ENCODE data around the gene IMP3. TPM values are rescaled to one million over a fixed set of nuclear protein-coding genes. Genes with fewer than 3 reads are reported as not detected.

IMP3 gene
- total and polyA plus RNA-seq, 10 donors = 51.3 to 177 (median 103) TPM

GRCh38 chr15:75622505-75622904 lies 17.5 kb downstream of the IMP3 start:
- intact Hi-C loops (cut with DNase I; ENCODE audit: low total_unique reads) = loop anchor here (10.0 kb wide), 1 partner anchor 248 kb away; no protein-coding TSS in a partner anchor
- H3K4me3 ChIP-seq = no peak overlapping the region
- TF ChIP-seq, protein P1, sequence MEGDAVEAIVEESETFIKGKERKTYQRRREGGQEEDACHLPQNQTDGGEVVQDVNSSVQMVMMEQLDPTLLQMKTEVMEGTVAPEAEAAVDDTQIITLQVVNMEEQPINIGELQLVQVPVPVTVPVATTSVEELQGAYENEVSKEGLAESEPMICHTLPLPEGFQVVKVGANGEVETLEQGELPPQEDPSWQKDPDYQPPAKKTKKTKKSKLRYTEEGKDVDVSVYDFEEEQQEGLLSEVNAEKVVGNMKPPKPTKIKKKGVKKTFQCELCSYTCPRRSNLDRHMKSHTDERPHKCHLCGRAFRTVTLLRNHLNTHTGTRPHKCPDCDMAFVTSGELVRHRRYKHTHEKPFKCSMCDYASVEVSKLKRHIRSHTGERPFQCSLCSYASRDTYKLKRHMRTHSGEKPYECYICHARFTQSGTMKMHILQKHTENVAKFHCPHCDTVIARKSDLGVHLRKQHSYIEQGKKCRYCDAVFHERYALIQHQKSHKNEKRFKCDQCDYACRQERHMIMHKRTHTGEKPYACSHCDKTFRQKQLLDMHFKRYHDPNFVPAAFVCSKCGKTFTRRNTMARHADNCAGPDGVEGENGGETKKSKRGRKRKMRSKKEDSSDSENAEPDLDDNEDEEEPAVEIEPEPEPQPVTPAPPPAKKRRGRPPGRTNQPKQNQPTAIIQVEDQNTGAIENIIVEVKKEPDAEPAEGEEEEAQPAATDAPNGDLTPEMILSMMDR (IDR thresholded peaks at IDR 0.05 in 8 of 11, conservative IDR thresholded peaks at IDR 0.05 in 3 of 11) = no peak
- TF ChIP-seq POLR2A (IDR thresholded peaks at IDR 0.05) (no peak), POLR2AphosphoS5 (IDR thresholded peaks at IDR 0.05) (no peak)
- H3K27me3 ChIP-seq (replicated peaks in 1 of 7) = no peaks in the 10 kb centered on the region
- H3K9me3 ChIP-seq = no peaks in the 10 kb centered on the region
- peak overlapping the region in 3 of 8 donors; percentile 8 to 25 (median 24) for H3K27ac ChIP-seq
- peaks cover 0 to 34% (median 30%) of the 10 kb centered on the region in 6 donors for H3K36me3 ChIP-seq
- H3K4me1 ChIP-seq = peaks cover 5 to 77% (median 35%) of the 10 kb centered on the region in 6 donors
- peak; percentile 23 for DNase-seq
- 70 to 78% (median 75%) methylated on average over 2 of the region's 2 CpGs for WGBS, 5 donors

GRCh38 chr15:75620841-75621391 lies 19.1 kb downstream of the IMP3 start:
- H3K4me1 ChIP-seq = peaks cover 5 to 61% (median 26%) of the 10 kb centered on the region in 6 donors
- H3K4me3 ChIP-seq = peak overlapping the region in 2 of 8 donors; percentile 6 to 8
- H3K27me3 ChIP-seq (replicated peaks in 1 of 7) = no peaks in the 10 kb centered on the region
- peak; percentile 64 for DNase-seq
- H3K9me3 ChIP-seq = no peaks in the 10 kb centered on the region
- 34 to 60% (median 52%) methylated on average over 7 of the region's 7 CpGs for WGBS, 5 donors
- TF ChIP-seq, protein P1 (IDR thresholded peaks at IDR 0.05 in 8 of 11, conservative IDR thresholded peaks at IDR 0.05 in 3 of 11) = peak in 1 of 11 experiments; percentile 15
- TF ChIP-seq POLR2A (IDR thresholded peaks at IDR 0.05) = no peak
- peaks cover 0 to 50% (median 46%) of the 10 kb centered on the region in 6 donors for H3K36me3 ChIP-seq
- H3K27ac ChIP-seq = peak overlapping the region in 7 of 8 donors; percentile 62 to 73 (median 67)
- intact Hi-C loops (cut with DNase I; ENCODE audit: low total_unique reads) = loop anchor here (10.0 kb wide), 1 partner anchor 246 kb away; no protein-coding TSS in a partner anchor

GRCh38 chr15:75620058-75620820 lies 19.8 kb downstream of the IMP3 start:
- TF ChIP-seq POLR2A (IDR thresholded peaks at IDR 0.05) = no peak
- TF ChIP-seq, protein P1 (IDR thresholded peaks at IDR 0.05 in 8 of 11, conservative IDR thresholded peaks at IDR 0.05 in 3 of 11) = no peak
- TF ChIP-seq POLR2AphosphoS5 (IDR thresholded peaks at IDR 0.05) = no peak
- Histone ChIP-seq H3K27ac (peak overlapping the region in 7 of 8 donors; percentile 62 to 73 (median 67)), H3K4me1 (peaks cover 5 to 58% (median 24%) of the 10 kb centered on the region in 6 donors), H3K27me3 (replicated peaks in 1 of 7) (no peaks in the 10 kb centered on the region), H3K9me3 (no peaks in the 10 kb centered on the region), H3K4me3 (peak overlapping the region in 2 of 8 donors; percentile 6 to 8), H3K36me3 (peaks cover 0 to 57% (median 50%) of the 10 kb centered on the region in 6 donors)
- no peak for DNase-seq
- intact Hi-C loops (cut with DNase I; ENCODE audit: low total_unique reads) = loop anchor here (10.0 kb wide), 1 partner anchor 245 kb away; no protein-coding TSS in a partner anchor
- WGBS, 5 donors = 29 to 44% (median 37%) methylated on average over 4 of the region's 4 CpGs

DNA sequence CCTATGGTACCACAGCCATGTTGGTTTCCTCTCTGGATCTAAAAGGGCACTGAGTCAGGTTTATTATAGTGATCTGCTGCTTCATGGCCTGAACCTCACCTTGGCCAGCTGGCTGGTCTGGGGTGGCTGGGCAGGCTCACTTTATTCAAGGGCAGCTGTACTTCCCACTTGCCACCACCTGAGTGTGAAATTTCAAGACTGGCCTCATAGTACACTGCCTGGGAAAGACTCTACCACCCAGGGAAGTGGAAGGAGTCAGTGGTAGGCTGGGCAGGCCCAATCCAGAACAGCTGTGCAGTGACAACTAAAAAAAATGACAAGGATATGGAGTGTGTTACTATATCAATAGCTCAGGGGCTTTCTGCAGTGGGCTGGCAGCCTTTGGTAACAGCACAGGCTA lies 23.3 kb downstream of the IMP3 start:
- peaks cover 0 to 92% (median 79%) of the 10 kb centered on the region in 6 donors for H3K36me3 ChIP-seq
- TF ChIP-seq, protein P1 (IDR thresholded peaks at IDR 0.05 in 8 of 11, conservative IDR thresholded peaks at IDR 0.05 in 3 of 11) = no peak
- no peak for TF ChIP-seq POLR2A (IDR thresholded peaks at IDR 0.05)
- TF ChIP-seq POLR2AphosphoS5 (IDR thresholded peaks at IDR 0.05) = no peak
- H3K4me3 ChIP-seq = no peak overlapping the region
- no peak for DNase-seq
- H3K27ac ChIP-seq = no peak overlapping the region
- H3K4me1 ChIP-seq = peaks cover 5 to 27% (median 18%) of the 10 kb centered on the region in 6 donors
- intact Hi-C loops (cut with DNase I; ENCODE audit: low total_unique reads) = no loop called here
- H3K9me3 ChIP-seq = no peaks in the 10 kb centered on the region
- H3K27me3 ChIP-seq (replicated peaks in 1 of 7) = no peaks in the 10 kb centered on the region
